GM13976 (cell line): Measurements from ENCODE around the gene RASGRP3.

Experiments
- DNase-seq: peaks from one replicate; pipeline ENCODE4 v3.0.0; 2012; ENCODE audit warnings: low spot score
- in situ Hi-C: fragments of 300-500 bp; cut with MboI; formaldehyde crosslinking; loops from one replicate; pipeline ENCODE4 v1.12.0; 2022; ENCODE audit warnings: low sequenced_read_pairs, mixed read lengths, inconsistent platforms; ENCODE audit not compliant: unreplicated experiment
- TF ChIP-seq, protein P1 (sequence below): IDR thresholded peaks from 2 replicates; pipeline ENCODE4 v1.5.1; 2012; ENCODE audit warnings: borderline replicate concordance, mild to moderate bottlenecking; ENCODE audit not compliant: insufficient read depth; ENCODE audit errors: extremely low read depth, missing control alignments, control extremely low read depth

The RASGRP3 gene

DNA sequence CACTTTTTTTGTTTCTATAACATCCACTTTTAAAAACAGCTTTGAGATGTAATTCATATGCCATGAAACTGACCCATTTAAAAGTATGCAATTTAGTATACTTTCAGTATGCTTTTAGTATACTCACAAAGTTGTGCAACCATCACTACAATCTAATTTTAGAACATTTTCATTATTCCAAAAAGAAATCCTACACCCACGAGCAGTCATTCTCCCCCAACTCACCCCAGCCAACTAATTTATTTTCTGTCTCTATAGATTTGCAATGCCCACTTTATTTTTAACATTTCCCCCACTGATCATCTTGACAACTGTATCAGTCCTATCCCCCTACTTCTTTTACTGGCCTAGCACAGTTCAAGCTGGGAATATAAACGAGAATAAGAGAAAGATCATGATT lies 83.6 kb downstream of the RASGRP3 start:
- TF ChIP-seq, protein P1, sequence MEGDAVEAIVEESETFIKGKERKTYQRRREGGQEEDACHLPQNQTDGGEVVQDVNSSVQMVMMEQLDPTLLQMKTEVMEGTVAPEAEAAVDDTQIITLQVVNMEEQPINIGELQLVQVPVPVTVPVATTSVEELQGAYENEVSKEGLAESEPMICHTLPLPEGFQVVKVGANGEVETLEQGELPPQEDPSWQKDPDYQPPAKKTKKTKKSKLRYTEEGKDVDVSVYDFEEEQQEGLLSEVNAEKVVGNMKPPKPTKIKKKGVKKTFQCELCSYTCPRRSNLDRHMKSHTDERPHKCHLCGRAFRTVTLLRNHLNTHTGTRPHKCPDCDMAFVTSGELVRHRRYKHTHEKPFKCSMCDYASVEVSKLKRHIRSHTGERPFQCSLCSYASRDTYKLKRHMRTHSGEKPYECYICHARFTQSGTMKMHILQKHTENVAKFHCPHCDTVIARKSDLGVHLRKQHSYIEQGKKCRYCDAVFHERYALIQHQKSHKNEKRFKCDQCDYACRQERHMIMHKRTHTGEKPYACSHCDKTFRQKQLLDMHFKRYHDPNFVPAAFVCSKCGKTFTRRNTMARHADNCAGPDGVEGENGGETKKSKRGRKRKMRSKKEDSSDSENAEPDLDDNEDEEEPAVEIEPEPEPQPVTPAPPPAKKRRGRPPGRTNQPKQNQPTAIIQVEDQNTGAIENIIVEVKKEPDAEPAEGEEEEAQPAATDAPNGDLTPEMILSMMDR, result no peak
- in situ Hi-C loops, result no loop called here
- DNase-seq, result no peak

DNA sequence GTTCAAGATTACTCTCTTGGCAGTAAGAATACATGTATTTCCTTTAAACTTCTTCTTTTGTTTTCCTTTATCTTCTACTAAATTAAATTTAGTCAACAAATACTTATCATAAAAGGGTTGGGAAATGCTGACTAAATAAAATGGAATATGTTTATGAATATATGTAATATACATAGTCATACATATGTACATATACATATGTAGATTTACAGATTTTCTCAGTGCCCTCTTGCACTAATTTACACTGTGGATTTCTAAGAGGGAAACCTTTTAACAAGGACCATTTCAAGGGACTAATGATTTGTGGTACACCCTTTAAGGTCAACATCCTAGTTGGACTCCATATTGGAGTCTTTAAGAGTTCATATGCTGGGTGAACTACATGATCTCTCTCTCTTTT lies 85.4 kb downstream of the RASGRP3 start:
- no peak for DNase-seq
- in situ Hi-C loops, result no loop called here
- TF ChIP-seq, protein P1, result no peak

DNA sequence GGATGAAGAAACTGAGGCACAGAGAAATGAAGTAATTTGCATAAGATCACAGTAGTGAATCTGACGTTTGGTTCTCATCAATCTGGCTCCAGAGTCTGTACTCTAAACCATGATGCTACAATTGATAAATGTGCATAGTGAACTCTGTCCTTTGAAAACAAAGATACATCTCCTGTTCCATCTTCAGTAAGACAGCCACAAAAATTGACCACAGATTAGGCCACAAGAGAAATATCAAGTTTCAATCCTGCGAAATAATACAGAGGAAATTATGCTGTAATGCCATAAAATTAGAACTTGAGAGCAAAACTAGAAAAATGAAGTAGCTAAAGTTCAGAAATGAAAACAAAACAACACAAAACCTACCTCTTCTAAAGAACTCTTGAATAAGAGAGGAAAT lies 94.2 kb downstream of the RASGRP3 start:
- in situ Hi-C loops, result loop anchor here (10.0 kb wide), 1 partner anchor 96 kb away; the partner anchor contains the start of gene RASGRP3
- DNase-seq, result no peak
- TF ChIP-seq, protein P1, result no peak

DNA sequence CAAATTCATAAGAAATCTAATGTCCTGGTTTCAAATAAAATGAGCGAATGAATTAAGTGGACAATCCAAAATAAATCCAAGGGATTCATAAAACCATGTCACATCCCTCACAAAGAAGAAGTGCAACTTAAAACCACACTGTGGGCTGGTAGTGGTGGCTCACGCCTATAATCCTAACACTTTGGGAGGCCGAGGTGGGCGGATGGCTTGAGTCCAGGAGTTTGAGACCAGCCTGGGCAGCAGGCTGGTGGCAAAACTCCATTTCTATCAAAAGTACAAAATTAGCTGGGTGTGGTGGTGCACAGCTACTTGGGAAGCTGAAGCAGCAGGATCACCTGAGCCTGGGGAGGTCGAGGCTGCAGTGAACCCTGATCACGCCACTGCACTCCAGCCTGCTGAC lies 97.2 kb downstream of the RASGRP3 start:
- no peak for DNase-seq
- in situ Hi-C loops, result loop anchor here (10.0 kb wide), 1 partner anchor 99 kb away; the partner anchor contains the start of gene RASGRP3
- TF ChIP-seq, protein P1, result no peak

DNA sequence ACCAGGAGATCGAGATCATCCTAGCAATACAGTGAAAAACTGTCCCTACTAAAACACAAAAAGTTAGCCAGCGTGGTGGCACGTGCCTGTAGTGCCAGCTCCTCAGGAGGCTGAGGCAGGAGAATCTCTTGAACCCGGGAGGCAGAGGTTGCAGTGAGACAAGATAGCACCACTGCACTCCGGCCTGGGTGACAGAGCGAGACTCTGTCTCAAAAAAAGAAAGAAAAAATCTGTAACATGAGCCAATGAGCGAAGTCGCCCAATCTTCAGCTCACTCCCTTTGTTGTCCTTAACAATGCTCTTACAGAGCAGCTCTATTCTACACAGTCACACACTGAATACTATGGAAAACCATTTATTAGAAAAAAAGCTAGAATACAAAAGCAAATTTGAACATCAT lies 100.6 kb downstream of the RASGRP3 start:
- TF ChIP-seq, protein P1, result no peak
- no peak for DNase-seq
- in situ Hi-C loops, result loop anchor here (10.0 to 25.0 kb wide), 3 partner anchors 102 to 1015 kb away; partner anchors contain the start of gene RASGRP3

DNA sequence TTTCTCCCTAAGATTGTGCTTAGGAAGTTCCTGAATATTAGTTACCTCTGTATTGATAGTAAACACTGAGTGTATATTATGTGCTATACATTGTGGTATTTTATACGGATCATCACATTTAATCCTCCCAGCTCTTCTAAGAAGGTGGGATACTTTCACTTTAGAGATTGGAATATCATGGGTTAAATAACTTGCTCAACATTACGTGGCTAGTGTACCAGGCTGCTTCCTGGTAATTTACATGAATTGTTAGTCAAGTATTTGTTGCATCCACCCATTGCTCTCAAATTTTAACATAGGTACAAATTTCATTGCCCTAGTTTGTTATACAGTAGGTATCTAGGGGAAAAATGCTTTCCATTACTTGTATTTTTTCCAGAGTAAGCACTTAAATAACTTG lies 101.2 kb downstream of the RASGRP3 start:
- in situ Hi-C loops, result loop anchor here (10.0 to 25.0 kb wide), 3 partner anchors 103 to 1015 kb away; partner anchors contain the start of gene RASGRP3
- DNase-seq, result no peak
- TF ChIP-seq, protein P1, result no peak
